GM12875 (cell line): ENCODE measurements around the gene DHRS12.

Source experiments
- H3K4me3 ChIP-seq: one replicate; pipeline ENCODE4 v1.5.1; 2011; ENCODE audit warnings: low read depth, low read length, control low read depth
- TF ChIP-seq, protein P1 (sequence below): IDR thresholded peaks from 2 replicates; pipeline ENCODE4 v1.5.1; 2011; ENCODE audit warnings: low read depth, mild to moderate bottlenecking, control low read depth, inconsistent platforms, low read length, moderate library complexity, borderline replicate concordance; ENCODE audit not compliant: insufficient read depth

Gene DHRS12

GRCh38 chr13:51763486-51763885, 40.5 kb downstream of the DHRS12 start:
- TF ChIP-seq, protein P1, sequence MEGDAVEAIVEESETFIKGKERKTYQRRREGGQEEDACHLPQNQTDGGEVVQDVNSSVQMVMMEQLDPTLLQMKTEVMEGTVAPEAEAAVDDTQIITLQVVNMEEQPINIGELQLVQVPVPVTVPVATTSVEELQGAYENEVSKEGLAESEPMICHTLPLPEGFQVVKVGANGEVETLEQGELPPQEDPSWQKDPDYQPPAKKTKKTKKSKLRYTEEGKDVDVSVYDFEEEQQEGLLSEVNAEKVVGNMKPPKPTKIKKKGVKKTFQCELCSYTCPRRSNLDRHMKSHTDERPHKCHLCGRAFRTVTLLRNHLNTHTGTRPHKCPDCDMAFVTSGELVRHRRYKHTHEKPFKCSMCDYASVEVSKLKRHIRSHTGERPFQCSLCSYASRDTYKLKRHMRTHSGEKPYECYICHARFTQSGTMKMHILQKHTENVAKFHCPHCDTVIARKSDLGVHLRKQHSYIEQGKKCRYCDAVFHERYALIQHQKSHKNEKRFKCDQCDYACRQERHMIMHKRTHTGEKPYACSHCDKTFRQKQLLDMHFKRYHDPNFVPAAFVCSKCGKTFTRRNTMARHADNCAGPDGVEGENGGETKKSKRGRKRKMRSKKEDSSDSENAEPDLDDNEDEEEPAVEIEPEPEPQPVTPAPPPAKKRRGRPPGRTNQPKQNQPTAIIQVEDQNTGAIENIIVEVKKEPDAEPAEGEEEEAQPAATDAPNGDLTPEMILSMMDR: no peak
- no peak overlapping the region for H3K4me3 ChIP-seq

- no peak overlapping the region for H3K4me3 ChIP-seq
- TF ChIP-seq, protein P1: no peak
Observed at GRCh38 chr13:51761643-51762350, 42.2 kb downstream of the DHRS12 start.

DNA sequence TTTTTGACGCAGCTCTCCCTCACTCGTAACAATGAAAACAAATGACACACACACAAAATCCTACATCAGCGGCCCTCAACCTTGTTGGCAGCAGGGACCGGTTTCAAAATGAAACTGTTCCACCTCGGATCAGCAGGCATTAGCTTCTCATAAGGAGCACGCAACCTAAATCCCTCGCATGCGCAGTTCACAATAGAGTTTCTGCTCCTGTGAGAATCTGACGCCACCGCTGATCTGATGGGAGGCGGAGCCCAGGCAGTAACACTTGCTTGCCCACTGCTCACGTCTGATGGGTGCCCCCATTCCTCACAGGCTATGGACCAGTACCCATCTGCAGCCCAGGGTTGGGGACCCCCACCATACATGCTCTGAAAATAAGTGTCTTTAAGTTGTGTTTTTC, 43.4 kb downstream of the DHRS12 start:
- TF ChIP-seq, protein P1: no peak
- H3K4me3 ChIP-seq: no peak overlapping the region

GRCh38 chr13:51759240-51759639, 44.7 kb downstream of the DHRS12 start:
- TF ChIP-seq, protein P1: no peak
- no peak overlapping the region for H3K4me3 ChIP-seq

GRCh38 chr13:51758691-51759090, 45.3 kb downstream of the DHRS12 start:
- TF ChIP-seq, protein P1: no peak
- no peak overlapping the region for H3K4me3 ChIP-seq

- no peak overlapping the region for H3K4me3 ChIP-seq
- TF ChIP-seq, protein P1: no peak
Observed at GRCh38 chr13:51756651-51757050, 47.3 kb downstream of the DHRS12 start.

DNA sequence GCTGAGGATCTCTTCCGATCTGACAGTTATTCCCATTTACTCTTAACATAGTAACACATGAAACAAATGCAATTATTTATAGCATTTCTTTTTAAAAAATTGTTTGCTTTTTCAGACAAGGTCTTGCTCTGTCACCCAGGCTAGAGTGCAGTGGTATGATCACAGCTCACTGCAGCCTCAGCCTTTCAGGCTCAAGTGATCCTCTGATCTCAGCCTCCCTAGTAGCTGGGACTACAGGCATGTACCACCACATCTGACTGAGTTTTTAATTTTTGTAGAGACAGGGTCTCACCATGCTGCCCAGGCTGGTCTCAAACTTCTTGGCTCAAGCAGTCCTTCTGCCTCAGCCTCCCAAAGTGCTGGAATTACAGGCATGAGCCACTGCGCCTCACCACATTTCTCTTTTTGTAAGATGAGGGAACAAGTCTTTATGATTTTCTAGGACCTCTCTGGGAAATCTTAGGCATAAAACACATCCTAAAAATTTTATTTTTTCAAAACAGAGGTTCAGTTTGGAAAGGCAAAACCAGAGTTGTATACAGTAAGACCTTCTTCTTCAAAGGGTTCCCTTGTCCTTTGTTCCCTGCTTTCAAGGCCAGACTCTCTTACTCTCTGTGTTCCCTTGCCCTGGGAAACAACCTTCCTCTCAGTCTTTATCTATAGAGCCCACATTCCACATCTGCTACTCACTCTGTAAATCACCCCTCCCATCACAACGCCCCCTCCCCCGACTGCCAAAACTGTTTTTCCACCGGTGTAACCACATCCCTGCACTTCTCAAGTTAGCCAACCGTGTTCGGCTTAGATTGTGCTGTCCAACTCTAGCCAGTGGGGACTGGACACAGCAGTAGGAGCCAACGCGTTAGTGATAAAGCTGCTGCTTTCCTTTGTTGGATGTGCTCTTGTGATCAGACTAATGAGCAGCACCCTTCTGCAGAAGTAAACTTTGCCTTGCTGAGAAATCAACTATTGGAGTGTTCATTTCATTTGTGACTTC, 56.2 kb downstream of the DHRS12 start:
- no peak overlapping the region for H3K4me3 ChIP-seq

More for the DNA sequence above, 56.2 kb downstream of the DHRS12 start:
- TF ChIP-seq, protein P1: no peak
